Prostate gland (tissue), 2 donors: Measurements from ENCODE around the gene VGF.

Source experiments
- POLR2A ChIP-seq: fragments of 450-650 bp; IDR thresholded peaks from one replicate; pipeline ENCODE4 v1.6.1; 2016; ENCODE audit warnings: antibody characterized with exemption, mild to moderate bottlenecking
- POLR2AphosphoS5 ChIP-seq: sonication (generic); formaldehyde crosslinking; IDR thresholded peaks from one replicate; pipeline ENCODE4 v1.6.1; 2017; ENCODE audit warnings: antibody characterized with exemption
- TF ChIP-seq, protein P1 (sequence below), 4 experiments: fragments of 200-600 bp in 2 of 4; fragments of 450-650 bp in 2 of 4; sonication (generic) in 2 of 4; IDR thresholded peaks; 1 replicate in 3 of 4; 2 replicates in 1 of 4; pipeline ENCODE4 v1.5.1; 2016 to 2019; ENCODE audit warnings: antibody characterized with exemption in 4 of 4, mild to moderate bottlenecking in 2 of 4, moderate library complexity in 2 of 4

DNA sequence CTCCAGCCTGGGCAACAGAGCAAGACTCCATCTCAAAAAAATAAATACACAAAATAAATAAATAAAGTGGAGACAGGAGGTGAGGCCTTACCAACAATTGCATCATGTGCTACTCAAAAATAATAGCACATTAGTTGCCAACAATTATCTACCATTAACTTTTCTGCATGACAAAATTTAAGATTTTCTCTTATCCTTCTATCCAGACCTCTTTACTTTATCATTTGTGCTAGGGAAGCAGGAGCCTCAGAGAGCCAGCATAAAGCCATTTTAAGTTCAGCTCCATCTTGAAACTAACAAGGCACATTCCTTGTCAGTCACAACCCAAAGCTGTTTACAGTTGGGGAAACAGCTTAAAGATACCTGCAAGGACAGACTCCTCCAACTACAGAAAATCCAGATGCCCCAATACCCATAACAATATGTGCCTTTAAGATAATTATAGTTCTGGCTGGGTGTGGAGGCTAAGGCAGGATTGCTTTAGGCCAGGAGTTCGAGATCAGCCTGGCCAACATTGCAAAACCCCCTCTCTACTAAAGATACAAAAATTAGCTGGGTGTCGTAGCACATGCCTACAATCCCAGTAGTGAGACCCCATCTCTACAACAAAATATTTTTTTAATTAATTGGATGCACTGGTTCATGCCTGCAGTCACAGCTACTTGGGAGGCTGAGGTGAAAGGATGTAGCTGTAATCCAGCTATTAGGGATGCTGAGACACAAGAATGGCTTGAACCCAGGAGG is 13.3 kb downstream of the VGF start:
- TF ChIP-seq POLR2A (no peak), POLR2AphosphoS5 (no peak)
- TF ChIP-seq, protein P1, sequence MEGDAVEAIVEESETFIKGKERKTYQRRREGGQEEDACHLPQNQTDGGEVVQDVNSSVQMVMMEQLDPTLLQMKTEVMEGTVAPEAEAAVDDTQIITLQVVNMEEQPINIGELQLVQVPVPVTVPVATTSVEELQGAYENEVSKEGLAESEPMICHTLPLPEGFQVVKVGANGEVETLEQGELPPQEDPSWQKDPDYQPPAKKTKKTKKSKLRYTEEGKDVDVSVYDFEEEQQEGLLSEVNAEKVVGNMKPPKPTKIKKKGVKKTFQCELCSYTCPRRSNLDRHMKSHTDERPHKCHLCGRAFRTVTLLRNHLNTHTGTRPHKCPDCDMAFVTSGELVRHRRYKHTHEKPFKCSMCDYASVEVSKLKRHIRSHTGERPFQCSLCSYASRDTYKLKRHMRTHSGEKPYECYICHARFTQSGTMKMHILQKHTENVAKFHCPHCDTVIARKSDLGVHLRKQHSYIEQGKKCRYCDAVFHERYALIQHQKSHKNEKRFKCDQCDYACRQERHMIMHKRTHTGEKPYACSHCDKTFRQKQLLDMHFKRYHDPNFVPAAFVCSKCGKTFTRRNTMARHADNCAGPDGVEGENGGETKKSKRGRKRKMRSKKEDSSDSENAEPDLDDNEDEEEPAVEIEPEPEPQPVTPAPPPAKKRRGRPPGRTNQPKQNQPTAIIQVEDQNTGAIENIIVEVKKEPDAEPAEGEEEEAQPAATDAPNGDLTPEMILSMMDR (IDR thresholded peaks at IDR 0.05), result no peak
